ENCODE data around the gene CECR2. TPM values are rescaled to one million over a fixed set of nuclear protein-coding genes. Genes with fewer than 3 reads are reported as not detected.

Gene CECR2
- total RNA-seq, 1 experiment from 2014 or later, result 4.1 TPM

DNA sequence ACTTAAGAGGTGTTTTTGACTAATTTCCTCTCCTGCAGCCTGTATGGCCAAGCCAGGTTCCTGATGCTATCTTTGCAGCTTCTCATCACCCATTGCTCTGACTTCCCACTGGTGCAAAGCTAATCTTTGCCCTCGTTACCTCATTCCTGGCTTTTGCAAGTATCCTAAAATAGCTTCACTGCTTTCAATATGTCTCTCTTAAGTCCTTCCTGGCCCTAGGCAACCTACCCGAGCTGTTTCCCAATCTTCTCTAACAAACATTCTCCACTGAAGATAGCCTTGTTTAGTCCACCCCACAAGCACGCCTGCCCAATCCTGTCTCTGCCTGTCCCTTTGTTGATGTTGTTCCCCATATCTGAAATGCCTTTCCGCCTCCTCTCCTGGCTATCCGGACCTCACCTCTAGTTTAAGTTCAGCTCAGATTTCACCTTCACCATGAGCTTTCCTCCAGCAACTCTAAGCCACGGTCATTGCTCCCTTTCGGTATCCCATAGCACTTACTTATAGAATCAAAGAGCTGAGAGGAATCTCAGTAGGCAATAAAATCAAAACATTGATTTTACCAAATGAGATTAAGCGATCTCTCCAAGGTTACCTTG, 30.1 kb upstream of the CECR2 start:
- DNase-seq (ENCODE audit: low spot score), result no peak
- Histone ChIP-seq H3K27ac (ENCODE audit: low read depth, low read length, poor library complexity, severe bottlenecking) (no peak overlapping the region), H3K4me3 (ENCODE audit: low read depth, low read length, poor library complexity, severe bottlenecking) (no peak overlapping the region), H3K4me1 (ENCODE audit: insufficient read depth, low read length, poor library complexity, severe bottlenecking) (no peaks in the 10 kb centered on the region), H3K9me3 (ENCODE audit: low read depth, low read length, poor library complexity, severe bottlenecking) (no peaks in the 10 kb centered on the region), H3K27me3 (replicated peaks; ENCODE audit: insufficient read depth, low read depth, low read length, poor library complexity) (no peaks in the 10 kb centered on the region), H3K36me3 (ENCODE audit: insufficient read depth, low read length, poor library complexity, severe bottlenecking) (no peaks in the 10 kb centered on the region)
- BruUV-seq (replicated peaks), result no TSS peak
- TF ChIP-seq EZH2 (IDR thresholded peaks at IDR 0.05; ENCODE audit: borderline replicate concordance, low read depth, low read length, poor library complexity, severe bottlenecking), result no peak
- TF ChIP-seq, protein P1, sequence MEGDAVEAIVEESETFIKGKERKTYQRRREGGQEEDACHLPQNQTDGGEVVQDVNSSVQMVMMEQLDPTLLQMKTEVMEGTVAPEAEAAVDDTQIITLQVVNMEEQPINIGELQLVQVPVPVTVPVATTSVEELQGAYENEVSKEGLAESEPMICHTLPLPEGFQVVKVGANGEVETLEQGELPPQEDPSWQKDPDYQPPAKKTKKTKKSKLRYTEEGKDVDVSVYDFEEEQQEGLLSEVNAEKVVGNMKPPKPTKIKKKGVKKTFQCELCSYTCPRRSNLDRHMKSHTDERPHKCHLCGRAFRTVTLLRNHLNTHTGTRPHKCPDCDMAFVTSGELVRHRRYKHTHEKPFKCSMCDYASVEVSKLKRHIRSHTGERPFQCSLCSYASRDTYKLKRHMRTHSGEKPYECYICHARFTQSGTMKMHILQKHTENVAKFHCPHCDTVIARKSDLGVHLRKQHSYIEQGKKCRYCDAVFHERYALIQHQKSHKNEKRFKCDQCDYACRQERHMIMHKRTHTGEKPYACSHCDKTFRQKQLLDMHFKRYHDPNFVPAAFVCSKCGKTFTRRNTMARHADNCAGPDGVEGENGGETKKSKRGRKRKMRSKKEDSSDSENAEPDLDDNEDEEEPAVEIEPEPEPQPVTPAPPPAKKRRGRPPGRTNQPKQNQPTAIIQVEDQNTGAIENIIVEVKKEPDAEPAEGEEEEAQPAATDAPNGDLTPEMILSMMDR (conservative IDR thresholded peaks at IDR 0.05; ENCODE audit: low read depth, low read length), result no peak
- CTCF ChIA-PET, result no interaction called here
- POLR2A ChIA-PET (ENCODE audit: low non-redundant PET), result interaction anchor here (0.6 to 0.7 kb wide), 2 partner anchors 14 to 65 kb away, joined by 3 to 8 read pairs; no protein-coding TSS in a partner anchor
- intact Hi-C loops (cut with micrococcal nuclease; ENCODE audit: unreplicated experiment), result no loop called here

DNA sequence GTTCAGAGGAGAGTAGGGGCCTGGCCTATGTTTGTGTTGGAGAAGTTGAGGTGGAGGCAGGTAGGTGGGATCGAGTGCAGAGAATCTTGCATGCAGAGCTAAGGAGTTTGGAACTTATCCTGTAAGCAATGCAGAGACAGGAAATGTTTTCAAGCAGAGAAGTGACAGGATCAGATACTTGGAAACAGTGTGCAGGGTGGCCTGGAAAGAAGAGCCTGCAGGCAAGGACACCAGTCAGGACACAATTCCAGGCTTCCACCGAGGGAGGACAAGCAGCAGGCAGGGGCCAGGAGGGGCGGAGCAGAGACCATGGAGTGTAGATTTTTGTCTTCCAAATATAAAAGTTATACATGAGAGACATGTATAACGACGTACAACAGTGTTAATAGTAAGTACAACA, 26.9 kb upstream of the CECR2 start:
- intact Hi-C loops (cut with micrococcal nuclease; ENCODE audit: unreplicated experiment), result no loop called here
- H3K36me3 ChIP-seq (ENCODE audit: insufficient read depth, low read length, poor library complexity, severe bottlenecking), result no peaks in the 10 kb centered on the region

DNA sequence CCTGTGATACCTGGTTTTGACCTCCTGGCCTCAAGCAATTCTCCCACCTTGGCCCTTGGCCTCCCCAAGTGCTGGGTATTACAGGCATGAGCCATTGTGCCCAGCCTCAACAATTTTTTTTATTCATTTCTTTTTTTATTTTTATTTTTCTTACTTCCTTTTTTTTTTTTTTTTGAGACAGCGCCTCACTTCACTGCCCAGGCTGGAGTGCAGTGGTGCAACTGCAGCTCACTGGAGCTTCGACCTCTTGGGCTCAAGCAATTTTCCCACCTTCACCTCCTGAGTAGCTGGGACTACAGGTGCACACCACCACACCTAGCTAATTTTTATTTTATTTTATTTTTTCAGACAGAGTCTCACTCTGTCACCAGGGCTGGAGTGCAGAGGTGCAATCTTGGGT, 25.5 kb upstream of the CECR2 start:
- TF ChIP-seq EZH2 (IDR thresholded peaks at IDR 0.05; ENCODE audit: borderline replicate concordance, low read depth, low read length, poor library complexity, severe bottlenecking), result no peak
- TF ChIP-seq, protein P1 (conservative IDR thresholded peaks at IDR 0.05; ENCODE audit: low read depth, low read length), result no peak
- intact Hi-C loops (cut with micrococcal nuclease; ENCODE audit: unreplicated experiment), result no loop called here
- H3K4me1 ChIP-seq (ENCODE audit: insufficient read depth, low read length, poor library complexity, severe bottlenecking), result no peaks in the 10 kb centered on the region
- DNase-seq (ENCODE audit: low spot score), result no peak
- POLR2A ChIA-PET (ENCODE audit: low non-redundant PET), result no interaction called here
- H3K27me3 ChIP-seq (replicated peaks; ENCODE audit: insufficient read depth, low read depth, low read length, poor library complexity), result no peaks in the 10 kb centered on the region
- BruUV-seq (replicated peaks), result no TSS peak
- no peaks in the 10 kb centered on the region for H3K9me3 ChIP-seq (ENCODE audit: low read depth, low read length, poor library complexity, severe bottlenecking)
- no peak overlapping the region for H3K27ac ChIP-seq (ENCODE audit: low read depth, low read length, poor library complexity, severe bottlenecking)
- no peak overlapping the region for H3K4me3 ChIP-seq (ENCODE audit: low read depth, low read length, poor library complexity, severe bottlenecking)
- no peaks in the 10 kb centered on the region for H3K36me3 ChIP-seq (ENCODE audit: insufficient read depth, low read length, poor library complexity, severe bottlenecking)
- CTCF ChIA-PET, result no interaction called here

More for the DNA sequence above, 26.9 kb upstream of the CECR2 start:
- TF ChIP-seq, protein P1 (conservative IDR thresholded peaks at IDR 0.05; ENCODE audit: low read depth, low read length), result no peak
- TF ChIP-seq EZH2 (IDR thresholded peaks at IDR 0.05; ENCODE audit: borderline replicate concordance, low read depth, low read length, poor library complexity, severe bottlenecking), result no peak
- ChIA-PET CTCF (no interaction called here), POLR2A (ENCODE audit: low non-redundant PET) (no interaction called here)
- Histone ChIP-seq H3K9me3 (ENCODE audit: low read depth, low read length, poor library complexity, severe bottlenecking) (no peaks in the 10 kb centered on the region), H3K4me1 (ENCODE audit: insufficient read depth, low read length, poor library complexity, severe bottlenecking) (no peaks in the 10 kb centered on the region), H3K27me3 (replicated peaks; ENCODE audit: insufficient read depth, low read depth, low read length, poor library complexity) (no peaks in the 10 kb centered on the region), H3K27ac (ENCODE audit: low read depth, low read length, poor library complexity, severe bottlenecking) (no peak overlapping the region), H3K4me3 (ENCODE audit: low read depth, low read length, poor library complexity, severe bottlenecking) (no peak overlapping the region)
- BruUV-seq (replicated peaks), result no TSS peak
- no peak for DNase-seq (ENCODE audit: low spot score)

All from A673 (cell line).